Measurements from ENCODE around the gene PEX13.
"Not testable (repeated sequence)": the region's sequence is repeated elsewhere in the genome, so short reads cannot be mapped to it uniquely, and the experiment has no call there.

PEX13 gene

DNA sequence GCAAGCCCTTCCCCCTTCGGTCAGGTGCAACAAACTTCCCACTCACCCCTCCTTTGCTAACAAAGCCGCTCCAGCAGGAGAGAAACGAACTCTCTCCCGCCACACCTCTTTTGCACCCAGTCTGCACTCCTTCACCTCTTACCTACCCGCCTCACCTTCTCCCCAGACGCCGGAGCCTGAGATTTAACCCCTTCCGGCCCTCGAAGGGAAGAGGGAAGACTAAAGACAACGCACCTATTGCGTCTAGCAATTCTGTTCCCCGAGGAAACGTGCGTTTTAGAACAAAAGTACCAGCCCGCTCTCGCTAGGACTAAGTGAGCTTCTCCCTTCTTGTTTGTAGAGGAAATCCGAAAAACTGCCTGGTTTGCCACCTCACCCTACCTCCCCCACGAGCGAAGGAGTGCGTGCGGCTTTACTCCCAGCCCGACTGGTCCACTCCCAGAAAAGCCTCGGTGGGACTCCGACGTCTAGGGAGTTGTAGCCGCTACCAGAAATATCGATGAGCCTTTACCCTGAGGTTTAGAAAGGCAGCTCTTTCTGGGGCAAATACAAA, 441 bp upstream of the PEX13 start:
- DNase-seq: peak; percentile 86 to 89
- TF ChIP-seq GATA1 (IDR thresholded peaks at IDR 0.05; ENCODE audit: low read depth, low read length) (no peak), POLR2A (IDR thresholded peaks at IDR 0.05; ENCODE audit: low read length) (no peak)

DNA sequence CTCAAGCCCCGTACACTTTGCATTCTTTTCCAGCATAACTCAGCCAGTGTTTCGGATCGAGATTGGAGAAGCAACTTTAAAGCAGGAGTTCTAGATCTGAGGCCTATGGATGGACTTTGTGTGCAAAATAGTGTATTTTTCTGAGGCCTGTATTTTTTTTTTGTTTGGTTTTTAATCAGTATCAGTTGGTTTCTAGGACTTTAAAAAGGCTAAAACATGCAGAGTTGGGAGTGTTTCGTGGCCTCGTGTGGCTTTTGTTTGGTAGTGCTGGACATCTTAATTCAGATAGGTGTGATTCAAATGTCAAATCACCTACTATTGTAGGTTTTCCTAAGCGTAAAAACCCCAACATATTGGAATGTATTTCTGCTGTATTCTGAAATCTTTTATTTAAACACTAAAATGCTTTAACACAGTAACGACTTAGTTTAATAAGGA, 817 bp downstream of the PEX13 start:
- TF ChIP-seq GATA1 (IDR thresholded peaks at IDR 0.05; ENCODE audit: low read depth, low read length) (no peak), POLR2A (IDR thresholded peaks at IDR 0.05; ENCODE audit: low read length) (no peak)
- DNase-seq: peak in 1 of 2 experiments; percentile 50

DNA sequence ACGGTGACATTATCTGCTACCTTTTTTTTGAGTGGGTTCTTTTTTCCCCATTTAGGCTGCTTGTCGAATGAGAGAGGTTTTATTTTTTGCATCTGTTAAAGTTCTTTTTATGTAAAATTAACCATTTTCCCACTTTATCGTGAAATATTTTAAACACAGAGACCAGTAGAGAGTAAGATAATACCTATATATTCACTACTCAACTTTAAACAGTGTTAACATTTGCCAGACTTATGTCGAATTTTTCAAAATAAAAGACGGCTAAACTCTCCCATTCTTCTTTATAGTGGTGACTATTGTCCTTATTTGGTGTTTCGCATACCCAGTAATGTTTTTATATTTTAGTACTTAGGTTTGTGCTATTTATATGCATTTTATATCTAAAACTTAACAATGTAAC, 1.3 kb downstream of the PEX13 start:
- DNase-seq: no peak

DNA sequence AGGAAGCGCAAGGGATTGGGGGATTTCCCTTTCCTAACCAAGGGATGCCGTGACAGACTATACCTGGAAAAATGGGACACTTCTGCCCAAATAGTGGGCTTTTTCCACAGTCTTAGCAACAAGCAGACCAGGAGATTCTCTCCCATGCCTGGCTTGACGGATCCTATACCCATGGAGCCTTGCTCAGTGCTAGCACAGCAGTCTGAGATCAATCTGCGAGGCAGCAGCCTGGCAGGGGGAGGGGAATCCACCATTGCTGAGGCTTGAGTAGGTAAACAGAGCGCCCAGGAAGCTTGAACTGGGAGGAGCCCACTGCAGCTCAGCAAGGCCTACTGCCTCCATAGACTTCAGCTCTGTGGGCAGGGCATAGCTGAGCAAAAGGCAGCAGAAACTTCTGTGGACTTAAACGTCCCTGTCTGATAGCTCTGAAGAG, 3.7 kb downstream of the PEX13 start:
- TF ChIP-seq GATA1 (IDR thresholded peaks at IDR 0.05; ENCODE audit: low read depth, low read length) (no peak), POLR2A (IDR thresholded peaks at IDR 0.05; ENCODE audit: low read length) (no peak)

More for the DNA sequence above, 1.3 kb downstream of the PEX13 start:
- TF ChIP-seq POLR2A (IDR thresholded peaks at IDR 0.05; ENCODE audit: low read length) (no peak), GATA1 (IDR thresholded peaks at IDR 0.05; ENCODE audit: low read depth, low read length) (no peak)

DNA sequence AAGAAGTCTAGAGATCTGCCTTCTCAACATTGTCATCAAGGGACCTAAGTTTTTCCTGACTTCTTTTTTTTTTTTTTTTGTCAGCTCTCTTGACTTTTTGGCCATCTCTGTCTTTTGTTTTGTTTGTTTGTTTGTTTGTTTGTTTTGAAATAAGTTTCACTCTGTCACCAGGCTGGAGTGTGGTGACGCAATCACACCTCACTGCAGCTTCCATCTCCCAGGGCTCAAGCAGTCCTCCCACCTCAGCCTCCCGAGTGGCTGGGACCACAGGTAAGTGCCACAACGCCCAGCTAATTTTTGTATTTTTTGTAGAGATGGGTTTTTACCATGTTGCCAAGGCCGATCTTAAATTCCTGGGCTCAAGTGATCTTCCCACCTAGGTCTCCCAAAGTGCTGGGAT, 6.2 kb downstream of the PEX13 start:
- TF ChIP-seq GATA1 (IDR thresholded peaks at IDR 0.05; ENCODE audit: low read depth, low read length) (no peak), POLR2A (IDR thresholded peaks at IDR 0.05; ENCODE audit: low read length) (no peak)
- no peak for DNase-seq

More for the DNA sequence above, 3.7 kb downstream of the PEX13 start:
- DNase-seq: no peak

DNA sequence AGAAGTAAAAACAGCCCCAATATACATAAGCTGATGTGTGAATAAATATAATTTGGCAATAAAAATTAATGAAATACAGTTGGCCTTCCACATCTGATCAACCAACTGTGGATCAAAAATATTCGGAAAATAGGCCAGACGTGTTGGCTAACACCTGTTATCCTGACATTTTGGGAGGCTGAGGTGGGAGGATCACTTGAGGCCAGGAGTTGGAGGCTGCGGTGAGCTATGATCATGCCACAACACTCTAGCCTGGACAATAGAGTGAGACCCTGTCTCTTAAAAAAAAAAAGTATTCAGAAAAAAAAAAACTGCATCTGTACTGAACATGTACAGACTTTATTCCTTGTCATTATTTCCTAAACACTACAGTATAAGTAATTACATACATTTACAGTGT, 12.0 kb downstream of the PEX13 start:
- no peak for DNase-seq
- TF ChIP-seq POLR2A (IDR thresholded peaks at IDR 0.05; ENCODE audit: low read length): no peak
- TF ChIP-seq GATA1 (IDR thresholded peaks at IDR 0.05; ENCODE audit: low read depth, low read length): no peak

DNA sequence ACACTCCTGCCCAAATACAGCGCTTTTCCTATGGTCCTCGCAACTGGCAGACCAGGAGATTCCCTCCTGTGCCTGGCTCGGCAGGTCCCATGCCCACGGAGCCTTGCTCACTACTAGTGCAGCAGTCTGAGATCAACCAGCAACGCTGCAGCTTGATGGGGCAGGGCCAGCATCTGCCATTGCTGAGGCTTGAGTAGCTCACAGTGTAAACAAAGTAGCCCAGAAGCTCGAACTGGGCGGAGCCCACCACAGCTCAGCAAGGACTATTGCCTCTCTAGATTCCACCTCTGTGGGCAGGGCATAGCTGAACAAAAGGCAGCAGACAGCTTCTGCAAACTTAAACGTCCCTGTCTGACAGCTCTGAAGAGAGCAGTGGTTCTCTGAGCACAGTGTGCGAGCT, 17.1 kb downstream of the PEX13 start:
- not testable (repeated sequence) for DNase-seq

DNA sequence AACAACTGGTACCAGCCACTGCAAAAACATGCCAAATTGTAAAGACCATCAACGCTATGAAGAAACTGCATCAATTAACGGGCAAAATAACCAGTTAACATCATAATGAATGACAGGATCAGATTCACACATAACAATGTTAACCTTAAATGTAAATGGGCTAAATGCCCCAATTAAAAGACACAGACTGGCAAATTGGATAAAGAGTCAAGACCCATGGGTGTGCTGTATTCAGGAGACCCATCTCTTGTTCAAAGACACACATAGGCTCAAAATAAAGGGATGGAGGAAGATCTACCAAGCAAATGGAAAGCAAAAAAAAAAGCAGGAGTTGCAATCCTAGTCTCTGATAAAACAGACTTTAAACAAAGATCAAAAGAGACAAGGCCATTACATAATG, 19.1 kb downstream of the PEX13 start:
- DNase-seq: not testable (repeated sequence)

DNA sequence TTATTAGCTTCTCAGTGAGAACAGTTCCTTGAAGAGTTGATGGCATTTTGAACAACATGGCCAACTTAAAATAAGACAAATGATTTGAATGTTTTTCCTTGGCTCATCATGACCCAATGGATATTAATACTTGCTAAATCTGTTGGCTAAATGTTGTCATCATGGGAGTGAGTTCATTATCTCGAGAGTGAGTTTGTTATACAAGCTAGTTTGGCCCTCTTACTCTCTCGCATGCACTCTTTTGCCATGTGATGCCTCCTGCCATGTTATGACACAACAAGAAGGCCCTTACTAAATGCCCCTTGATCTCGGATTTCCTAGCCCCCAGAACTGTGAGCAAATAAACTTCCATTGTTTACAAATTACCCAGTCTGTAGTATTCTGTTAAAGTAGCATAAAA, 25.3 kb downstream of the PEX13 start:
- TF ChIP-seq POLR2A (IDR thresholded peaks at IDR 0.05; ENCODE audit: low read length) (no peak), GATA1 (IDR thresholded peaks at IDR 0.05; ENCODE audit: low read depth, low read length) (no peak)
- DNase-seq: no peak

DNA sequence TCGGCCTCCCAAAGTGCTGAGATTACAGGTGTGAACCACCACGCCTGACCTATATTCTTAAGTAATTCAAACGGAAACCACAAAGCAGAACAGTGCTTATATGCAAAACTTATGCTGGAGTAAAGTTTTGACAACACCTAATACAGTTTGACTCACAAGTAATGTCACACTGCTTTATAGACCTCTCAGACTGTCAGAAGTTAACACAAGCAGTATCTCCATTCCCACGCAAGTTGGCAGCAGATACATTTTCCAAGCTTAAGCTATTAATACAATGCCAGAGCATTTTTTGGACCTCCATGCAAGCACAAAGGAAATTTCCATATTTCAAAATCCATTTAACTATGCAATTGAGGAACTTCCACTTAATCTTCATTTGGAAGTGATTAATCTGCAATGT, 27.1 kb downstream of the PEX13 start:
- no peak for DNase-seq
- TF ChIP-seq GATA1 (IDR thresholded peaks at IDR 0.05; ENCODE audit: low read depth, low read length): no peak
- TF ChIP-seq POLR2A (IDR thresholded peaks at IDR 0.05; ENCODE audit: low read length): no peak

DNA sequence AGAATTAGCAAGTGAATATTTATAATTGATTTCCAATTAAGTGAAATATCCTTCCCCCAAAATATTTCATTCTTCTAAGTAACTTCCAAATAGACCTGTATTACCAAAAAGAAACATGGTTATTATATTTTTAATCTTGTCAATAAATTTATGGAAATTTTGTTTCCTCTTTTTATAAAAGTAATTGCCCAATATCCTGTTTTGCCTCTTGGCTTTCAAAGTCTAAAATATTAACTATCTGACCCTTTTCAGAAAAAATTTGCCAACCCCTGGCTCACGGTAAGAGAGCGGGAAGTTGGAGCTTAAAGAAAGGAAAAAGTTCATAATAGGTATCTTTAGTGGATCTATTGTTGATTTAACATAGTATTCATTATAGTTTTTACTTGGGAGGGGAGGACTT, 27.7 kb downstream of the PEX13 start:
- DNase-seq: no peak

DNA sequence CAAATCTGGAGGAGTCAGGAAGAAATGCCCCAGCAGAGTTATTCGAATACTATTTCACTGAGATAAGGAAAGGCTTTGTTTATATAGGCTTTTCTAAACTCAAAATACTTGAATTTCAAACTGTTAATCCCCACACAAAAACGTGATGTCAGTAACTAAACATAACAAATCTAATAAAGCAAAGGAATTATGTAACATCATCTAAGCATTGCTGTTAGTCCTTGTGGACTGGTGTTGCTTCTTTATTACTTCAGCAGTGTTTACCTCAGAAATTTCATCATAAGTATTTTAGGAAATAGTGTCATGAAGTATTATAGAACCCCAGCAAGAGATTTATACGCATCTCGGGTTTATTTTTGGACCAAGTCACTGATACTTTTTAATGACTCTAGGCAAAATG, 28.5 kb downstream of the PEX13 start:
- TF ChIP-seq POLR2A (IDR thresholded peaks at IDR 0.05; ENCODE audit: low read length) (no peak), GATA1 (IDR thresholded peaks at IDR 0.05; ENCODE audit: low read depth, low read length) (no peak)
- DNase-seq: no peak

More for the DNA sequence above, 27.7 kb downstream of the PEX13 start:
- TF ChIP-seq POLR2A (IDR thresholded peaks at IDR 0.05; ENCODE audit: low read length): no peak
- no peak for TF ChIP-seq GATA1 (IDR thresholded peaks at IDR 0.05; ENCODE audit: low read depth, low read length)

DNA sequence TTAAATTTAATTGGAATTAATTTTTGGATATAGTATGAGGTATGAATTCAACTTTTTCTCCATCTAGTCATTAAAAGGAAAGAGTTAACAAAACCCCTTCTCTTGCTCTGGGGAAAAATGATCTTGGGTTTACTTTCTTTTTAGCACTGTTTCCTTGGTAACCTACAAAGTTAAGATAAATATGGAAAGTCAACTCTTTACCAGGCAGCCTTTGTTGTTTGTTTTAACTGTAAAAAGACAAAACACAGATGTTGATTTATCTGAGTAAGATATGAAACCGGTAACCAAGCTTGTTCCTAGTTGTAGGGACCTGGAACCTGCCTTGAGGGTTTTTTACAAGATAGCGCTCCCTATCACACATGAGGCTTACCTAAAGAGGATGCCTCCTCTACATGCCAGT, 38.0 kb downstream of the PEX13 start:
- peak in 1 of 2 experiments; percentile 31 for DNase-seq
- no peak for TF ChIP-seq POLR2A (IDR thresholded peaks at IDR 0.05; ENCODE audit: low read length)
- TF ChIP-seq GATA1 (IDR thresholded peaks at IDR 0.05; ENCODE audit: low read depth, low read length): no peak

DNA sequence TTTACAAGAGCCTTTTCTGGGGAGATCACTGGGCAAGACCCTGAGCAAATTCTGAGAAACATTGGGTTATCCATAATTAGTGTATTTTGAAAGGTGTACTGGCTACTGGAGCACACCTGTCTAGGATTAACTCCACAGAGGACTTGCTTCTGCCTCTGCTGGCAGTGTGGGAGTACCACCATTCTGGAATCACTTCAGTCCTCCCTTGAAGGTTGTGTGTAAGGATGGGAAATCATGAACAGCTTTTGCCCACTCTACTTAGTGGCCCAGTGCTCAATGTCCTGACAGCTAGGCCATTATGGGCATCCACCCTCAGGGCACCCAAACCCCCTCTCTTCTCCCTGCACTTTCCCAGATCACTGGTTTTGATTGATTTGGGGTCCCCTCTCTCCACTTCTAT, 40.0 kb downstream of the PEX13 start:
- TF ChIP-seq POLR2A (IDR thresholded peaks at IDR 0.05; ENCODE audit: low read length): no peak
- TF ChIP-seq GATA1 (IDR thresholded peaks at IDR 0.05; ENCODE audit: low read depth, low read length): no peak

DNA sequence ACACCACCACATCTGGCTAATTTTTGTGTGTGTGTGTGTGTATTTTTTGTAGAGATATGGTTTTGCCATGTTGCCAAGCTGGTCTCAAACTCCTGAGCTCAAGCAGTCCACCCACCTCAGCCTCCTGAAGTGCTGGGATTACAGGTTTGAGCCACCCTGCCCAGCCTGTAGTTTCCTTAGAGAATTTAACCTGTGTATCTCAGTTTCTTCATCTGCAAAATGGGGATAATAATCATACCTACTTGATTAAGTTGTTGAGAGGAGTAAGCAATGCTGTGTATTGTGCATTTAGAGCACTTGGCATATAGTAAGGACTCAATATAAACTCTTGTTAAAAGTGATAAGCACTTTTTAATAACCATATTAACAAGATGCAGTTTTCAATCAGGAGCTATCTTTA, 41.9 kb downstream of the PEX13 start:
- DNase-seq: no peak
- TF ChIP-seq GATA1 (IDR thresholded peaks at IDR 0.05; ENCODE audit: low read depth, low read length) (no peak), POLR2A (IDR thresholded peaks at IDR 0.05; ENCODE audit: low read length) (no peak)

More for the DNA sequence above, 40.0 kb downstream of the PEX13 start:
- DNase-seq: no peak

Data from erythroblast (primary cell).